Measurements from ENCODE around the gene PTTG1IP2. TPM values are rescaled to one million over a fixed set of nuclear protein-coding genes. Genes with fewer than 3 reads are reported as not detected.

Gene PTTG1IP2
- total RNA-seq (2014; rRNA removed; shearing (Covaris generic)) = not detected in 2 replicates
- polyA plus RNA-seq (2016; fragmentation: Nextera tagmentation; extraction: Ambion mirVana) = not detected in 2 replicates
- long read RNA-seq = 0 reads

- H3K4me3 ChIP-seq = no peak within 1 kb of the TSS
- no peak within 1 kb of the TSS for H2AFZ ChIP-seq
- TF ChIP-seq CTCF (conservative IDR thresholded peaks at IDR 0.05; ENCODE audit: low read depth in 2 of 2) = no peak
- no peak for TF ChIP-seq ZNF462 (CRISPR knock-in tag; IDR thresholded peaks at IDR 0.05)
- TF ChIP-seq ZNF331 (CRISPR knock-in tag; IDR thresholded peaks at IDR 0.05; ENCODE audit: low read depth) = no peak
- no peak for TF ChIP-seq ETS1 (IDR thresholded peaks at IDR 0.05)
- TF ChIP-seq ZNF114 (CRISPR knock-in tag; IDR thresholded peaks at IDR 0.05) = no peak
- no peak for TF ChIP-seq STAT1 (IDR thresholded peaks at IDR 0.05; ENCODE audit: unreplicated experiment)
- no peak for TF ChIP-seq NANOG (IDR thresholded peaks at IDR 0.05; ENCODE audit: borderline replicate concordance)
- TF ChIP-seq POLR2AphosphoS5 (IDR thresholded peaks at IDR 0.05; ENCODE audit: low read depth) = no peak
- Mint-ChIP-seq H3K36me3 (ENCODE audit: low read depth) (peaks cover 15% of the 10 kb centered on the region), H3K4me1 (no peaks in the 10 kb centered on the region), H3K4me3 (no peak within 1 kb of the TSS), H3K9me3 (peaks cover 15% of the 10 kb centered on the region), H3K27me3 (ENCODE audit: insufficient read depth, low read depth, poor library complexity) (peaks cover 4% of the 10 kb centered on the region), H3K27ac (no peak within 1 kb of the TSS)
- H3K27ac ChIP-seq (ENCODE audit: low read depth) = no peak within 1 kb of the TSS
- H3K4me2 ChIP-seq = no peak within 1 kb of the TSS
- H3F3A ChIP-seq (replicated peaks; ENCODE audit: low read depth) = no peaks in the 10 kb centered on the region
- no peaks in the 10 kb centered on the region for H3K79me2 ChIP-seq (replicated peaks; ENCODE audit: insufficient read depth)
- DNase-seq (ENCODE audit: low spot score) (no peak), ATAC-seq (no peak)
- H3K36me3 ChIP-seq (ENCODE audit: insufficient read depth) = no peaks in the 10 kb centered on the region; the same call in 1 of the 2 replicates
- H3K9me2 ChIP-seq (ENCODE audit: insufficient read depth) = peaks cover 6% of the 10 kb centered on the region; the same call in 1 of the 2 replicates
- H3K4me1 ChIP-seq (ENCODE audit: insufficient read depth) = no peaks in the 10 kb centered on the region
- no peaks in the 10 kb centered on the region for H3K27me3 ChIP-seq (ENCODE audit: insufficient read depth)
- no peaks in the 10 kb centered on the region for H4K20me1 ChIP-seq (replicated peaks; ENCODE audit: insufficient read depth)
Measured at GRCh38 chr7:90469554-90469953, at the start of gene PTTG1IP2. TSS of gene PTTG1IP2 (plus strand) at chr7:90469639. CDS start at chr7:90469787, 148 bp downstream.

Data from GM23338 (cell line).